ENCODE data around the gene ZNF12.

DNA sequence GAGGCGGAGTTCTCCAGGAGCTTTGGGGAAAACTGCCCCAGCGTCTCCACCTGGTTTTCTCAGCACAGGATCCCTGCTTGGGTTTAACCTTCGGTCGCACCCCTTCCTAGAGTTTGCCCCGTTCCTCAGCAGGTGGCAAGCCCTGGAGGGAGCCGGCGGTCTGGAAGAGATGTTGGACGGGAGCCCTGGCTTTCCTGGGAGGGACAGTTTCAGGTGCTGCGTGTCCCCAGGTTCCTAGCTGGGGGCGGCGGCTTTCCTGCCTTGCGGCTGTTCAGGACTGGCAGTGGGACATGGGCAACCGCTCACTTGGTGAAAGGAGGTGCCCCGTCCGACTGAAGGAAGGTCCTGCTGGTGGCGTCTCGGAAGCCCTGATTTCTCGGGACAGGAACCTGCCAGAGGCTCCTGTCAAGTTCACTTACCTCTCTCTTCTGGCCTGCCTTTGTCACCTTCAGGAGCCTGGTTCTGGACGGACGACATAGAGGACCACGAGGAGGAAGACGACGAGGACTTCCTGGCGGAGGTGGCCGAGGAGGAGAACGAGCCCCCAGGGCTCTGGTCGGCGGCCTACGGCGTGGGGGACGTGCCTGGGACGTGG lies 54.8 kb downstream of the ZNF12 start:
- TF ChIP-seq CTCF (IDR thresholded peaks at IDR 0.05): no peak
- no peak for TF ChIP-seq POLR2A (IDR thresholded peaks at IDR 0.05)
